ENCODE results near the gene ZNF507.

The ZNF507 gene

DNA sequence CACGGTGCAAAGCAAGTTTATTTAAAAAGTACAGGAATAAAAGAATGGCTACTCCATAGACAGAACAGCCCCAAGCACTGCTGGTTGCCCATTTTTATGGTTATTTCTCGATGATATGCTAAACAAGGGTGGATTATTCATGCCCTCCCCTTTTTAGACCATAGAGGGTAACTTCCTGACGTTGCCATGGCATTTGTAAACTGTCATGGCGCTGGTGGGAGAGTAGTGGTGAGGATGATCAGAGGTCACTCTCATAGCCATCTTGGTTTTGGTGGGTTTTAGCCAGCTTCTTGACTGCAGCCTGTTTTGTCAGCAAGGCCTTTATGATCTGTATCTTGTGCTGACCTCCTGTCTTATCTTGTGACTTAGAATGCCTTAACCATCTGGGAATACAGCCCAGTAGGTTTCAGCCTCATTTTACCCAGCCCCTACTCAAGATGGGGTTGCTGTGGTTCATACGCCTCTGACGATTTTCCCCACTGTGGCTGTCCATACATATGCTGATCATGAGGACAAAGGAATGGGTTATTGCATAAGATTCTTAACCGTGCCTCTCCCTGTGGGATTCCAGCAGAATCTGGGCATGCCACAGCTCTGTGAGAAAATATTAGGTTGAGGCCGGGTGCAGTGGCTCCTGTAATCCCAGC lies 36.9 kb upstream of the ZNF507 start:
- TF ChIP-seq CSRNP3 (CRISPR knock-in tag; IDR thresholded peaks at IDR 0.05) (no peak), ZC3H10 (CRISPR knock-in tag; IDR thresholded peaks at IDR 0.05) (no peak), ZFP30 (CRISPR knock-in tag; IDR thresholded peaks at IDR 0.05) (no peak), ZNF70 (CRISPR knock-in tag; IDR thresholded peaks at IDR 0.05) (no peak), TOX (CRISPR knock-in tag; IDR thresholded peaks at IDR 0.05; ENCODE audit: borderline replicate concordance) (no peak), OSR1 (CRISPR knock-in tag; IDR thresholded peaks at IDR 0.05) (no peak), SNAI2 (CRISPR knock-in tag; IDR thresholded peaks at IDR 0.05) (no peak), GLIS3 (CRISPR knock-in tag; IDR thresholded peaks at IDR 0.05) (no peak), RARB (CRISPR knock-in tag; IDR thresholded peaks at IDR 0.05) (no peak), ZNF565 (CRISPR knock-in tag; conservative IDR thresholded peaks at IDR 0.05; ENCODE audit: low read depth) (no peak), BACH2 (CRISPR knock-in tag; IDR thresholded peaks at IDR 0.05; ENCODE audit: borderline replicate concordance) (no peak), ISL1 (CRISPR knock-in tag; IDR thresholded peaks at IDR 0.05) (no peak), PPARA (CRISPR knock-in tag; IDR thresholded peaks at IDR 0.05; ENCODE audit: borderline replicate concordance) (no peak), ZFP3 (CRISPR knock-in tag; IDR thresholded peaks at IDR 0.05) (no peak), TCF4 (CRISPR knock-in tag; IDR thresholded peaks at IDR 0.05; ENCODE audit: borderline replicate concordance) (no peak)
- TF ChIP-seq, protein P1, sequence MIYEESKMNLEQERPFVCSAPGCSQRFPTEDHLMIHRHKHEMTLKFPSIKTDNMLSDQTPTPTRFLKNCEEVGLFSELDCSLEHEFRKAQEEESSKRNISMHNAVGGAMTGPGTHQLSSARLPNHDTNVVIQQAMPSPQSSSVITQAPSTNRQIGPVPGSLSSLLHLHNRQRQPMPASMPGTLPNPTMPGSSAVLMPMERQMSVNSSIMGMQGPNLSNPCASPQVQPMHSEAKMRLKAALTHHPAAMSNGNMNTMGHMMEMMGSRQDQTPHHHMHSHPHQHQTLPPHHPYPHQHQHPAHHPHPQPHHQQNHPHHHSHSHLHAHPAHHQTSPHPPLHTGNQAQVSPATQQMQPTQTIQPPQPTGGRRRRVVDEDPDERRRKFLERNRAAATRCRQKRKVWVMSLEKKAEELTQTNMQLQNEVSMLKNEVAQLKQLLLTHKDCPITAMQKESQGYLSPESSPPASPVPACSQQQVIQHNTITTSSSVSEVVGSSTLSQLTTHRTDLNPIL (CRISPR knock-in tag; IDR thresholded peaks at IDR 0.05; ENCODE audit: low read depth) = no peak
- TF ChIP-seq, protein P2, sequence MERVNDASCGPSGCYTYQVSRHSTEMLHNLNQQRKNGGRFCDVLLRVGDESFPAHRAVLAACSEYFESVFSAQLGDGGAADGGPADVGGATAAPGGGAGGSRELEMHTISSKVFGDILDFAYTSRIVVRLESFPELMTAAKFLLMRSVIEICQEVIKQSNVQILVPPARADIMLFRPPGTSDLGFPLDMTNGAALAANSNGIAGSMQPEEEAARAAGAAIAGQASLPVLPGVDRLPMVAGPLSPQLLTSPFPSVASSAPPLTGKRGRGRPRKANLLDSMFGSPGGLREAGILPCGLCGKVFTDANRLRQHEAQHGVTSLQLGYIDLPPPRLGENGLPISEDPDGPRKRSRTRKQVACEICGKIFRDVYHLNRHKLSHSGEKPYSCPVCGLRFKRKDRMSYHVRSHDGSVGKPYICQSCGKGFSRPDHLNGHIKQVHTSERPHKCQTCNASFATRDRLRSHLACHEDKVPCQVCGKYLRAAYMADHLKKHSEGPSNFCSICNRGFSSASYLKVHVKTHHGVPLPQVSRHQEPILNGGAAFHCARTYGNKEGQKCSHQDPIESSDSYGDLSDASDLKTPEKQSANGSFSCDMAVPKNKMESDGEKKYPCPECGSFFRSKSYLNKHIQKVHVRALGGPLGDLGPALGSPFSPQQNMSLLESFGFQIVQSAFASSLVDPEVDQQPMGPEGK (CRISPR knock-in tag; IDR thresholded peaks at IDR 0.05; ENCODE audit: borderline replicate concordance) = no peak
- TF ChIP-seq, protein P3, sequence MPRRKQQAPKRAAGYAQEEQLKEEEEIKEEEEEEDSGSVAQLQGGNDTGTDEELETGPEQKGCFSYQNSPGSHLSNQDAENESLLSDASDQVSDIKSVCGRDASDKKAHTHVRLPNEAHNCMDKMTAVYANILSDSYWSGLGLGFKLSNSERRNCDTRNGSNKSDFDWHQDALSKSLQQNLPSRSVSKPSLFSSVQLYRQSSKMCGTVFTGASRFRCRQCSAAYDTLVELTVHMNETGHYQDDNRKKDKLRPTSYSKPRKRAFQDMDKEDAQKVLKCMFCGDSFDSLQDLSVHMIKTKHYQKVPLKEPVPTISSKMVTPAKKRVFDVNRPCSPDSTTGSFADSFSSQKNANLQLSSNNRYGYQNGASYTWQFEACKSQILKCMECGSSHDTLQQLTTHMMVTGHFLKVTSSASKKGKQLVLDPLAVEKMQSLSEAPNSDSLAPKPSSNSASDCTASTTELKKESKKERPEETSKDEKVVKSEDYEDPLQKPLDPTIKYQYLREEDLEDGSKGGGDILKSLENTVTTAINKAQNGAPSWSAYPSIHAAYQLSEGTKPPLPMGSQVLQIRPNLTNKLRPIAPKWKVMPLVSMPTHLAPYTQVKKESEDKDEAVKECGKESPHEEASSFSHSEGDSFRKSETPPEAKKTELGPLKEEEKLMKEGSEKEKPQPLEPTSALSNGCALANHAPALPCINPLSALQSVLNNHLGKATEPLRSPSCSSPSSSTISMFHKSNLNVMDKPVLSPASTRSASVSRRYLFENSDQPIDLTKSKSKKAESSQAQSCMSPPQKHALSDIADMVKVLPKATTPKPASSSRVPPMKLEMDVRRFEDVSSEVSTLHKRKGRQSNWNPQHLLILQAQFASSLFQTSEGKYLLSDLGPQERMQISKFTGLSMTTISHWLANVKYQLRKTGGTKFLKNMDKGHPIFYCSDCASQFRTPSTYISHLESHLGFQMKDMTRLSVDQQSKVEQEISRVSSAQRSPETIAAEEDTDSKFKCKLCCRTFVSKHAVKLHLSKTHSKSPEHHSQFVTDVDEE (CRISPR knock-in tag; IDR thresholded peaks at IDR 0.05) = no peak
- no peak for ATAC-seq

DNA sequence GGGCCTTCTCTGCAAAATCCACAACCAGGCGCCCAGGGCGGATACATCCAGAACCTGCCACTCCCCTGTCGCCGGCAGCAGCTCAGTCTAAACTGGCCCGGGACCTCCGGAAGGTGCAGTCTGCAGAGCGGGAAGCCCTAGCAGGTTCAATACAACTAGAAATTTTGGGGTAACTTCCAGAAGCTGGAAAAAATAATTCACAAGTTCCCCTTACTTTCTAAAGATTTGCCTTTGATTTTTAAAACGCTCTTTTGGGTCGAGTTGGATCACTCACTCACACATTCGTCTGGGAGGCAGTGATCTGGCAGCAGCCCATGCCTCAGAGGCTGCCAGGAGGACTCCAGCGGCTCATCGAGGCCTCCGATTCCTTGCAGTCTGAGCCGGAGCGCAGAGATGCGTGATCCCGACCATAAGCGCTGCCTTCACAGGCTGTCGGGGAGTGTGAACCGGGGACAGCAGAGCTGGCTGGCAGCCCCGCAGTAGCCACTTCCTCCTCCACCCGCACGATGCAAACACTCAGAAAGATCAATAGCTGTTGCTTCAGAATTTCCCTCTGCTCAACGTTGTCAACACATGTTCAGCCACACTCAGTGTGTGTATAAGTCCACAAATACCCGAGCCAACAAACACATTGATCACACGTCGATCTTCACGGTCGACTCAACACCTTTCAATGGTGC lies 35.6 kb upstream of the ZNF507 start:
- ATAC-seq = no peak
- TF ChIP-seq SNAI2 (CRISPR knock-in tag; IDR thresholded peaks at IDR 0.05) = no peak

DNA sequence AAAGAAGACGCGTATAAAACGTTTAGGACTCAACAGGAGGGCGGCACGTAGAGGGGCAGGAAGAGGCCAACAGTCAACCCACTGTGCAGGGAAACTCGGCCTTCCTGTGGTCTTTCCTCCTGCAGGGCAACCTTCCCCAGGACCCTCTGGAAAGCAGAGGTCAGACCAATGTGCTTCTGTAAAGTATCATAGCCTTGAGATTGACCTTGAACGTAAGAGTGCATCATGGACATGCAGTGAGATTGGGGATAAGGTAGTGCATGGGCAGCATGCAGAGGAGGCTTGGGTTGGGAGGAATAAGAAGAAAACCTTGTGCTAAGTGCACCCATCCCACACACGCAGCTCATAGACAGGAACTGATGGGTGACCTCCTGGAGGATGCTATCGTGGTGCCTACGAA lies 34.0 kb upstream of the ZNF507 start:
- no peak for TF ChIP-seq SNAI2 (CRISPR knock-in tag; IDR thresholded peaks at IDR 0.05)
- no peak for ATAC-seq

GRCh38 chr19:32313569-32314265 lies 31.7 kb upstream of the ZNF507 start:
- ATAC-seq = no peak
- no peak for TF ChIP-seq BACH2 (CRISPR knock-in tag; IDR thresholded peaks at IDR 0.05; ENCODE audit: borderline replicate concordance)
- no peak for TF ChIP-seq CSDC2 (CRISPR knock-in tag; IDR thresholded peaks at IDR 0.05)
- TF ChIP-seq, protein P4, sequence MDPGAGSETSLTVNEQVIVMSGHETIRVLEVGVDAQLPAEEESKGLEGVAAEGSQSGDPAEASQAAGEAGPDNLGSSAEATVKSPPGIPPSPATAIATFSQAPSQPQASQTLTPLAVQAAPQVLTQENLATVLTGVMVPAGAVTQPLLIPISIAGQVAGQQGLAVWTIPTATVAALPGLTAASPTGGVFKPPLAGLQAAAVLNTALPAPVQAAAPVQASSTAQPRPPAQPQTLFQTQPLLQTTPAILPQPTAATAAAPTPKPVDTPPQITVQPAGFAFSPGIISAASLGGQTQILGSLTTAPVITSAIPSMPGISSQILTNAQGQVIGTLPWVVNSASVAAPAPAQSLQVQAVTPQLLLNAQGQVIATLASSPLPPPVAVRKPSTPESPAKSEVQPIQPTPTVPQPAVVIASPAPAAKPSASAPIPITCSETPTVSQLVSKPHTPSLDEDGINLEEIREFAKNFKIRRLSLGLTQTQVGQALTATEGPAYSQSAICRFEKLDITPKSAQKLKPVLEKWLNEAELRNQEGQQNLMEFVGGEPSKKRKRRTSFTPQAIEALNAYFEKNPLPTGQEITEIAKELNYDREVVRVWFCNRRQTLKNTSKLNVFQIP (CRISPR knock-in tag; IDR thresholded peaks at IDR 0.05; ENCODE audit: borderline replicate concordance, low read depth) = no peak
- no peak for TF ChIP-seq SNAI2 (CRISPR knock-in tag; IDR thresholded peaks at IDR 0.05)
- TF ChIP-seq ZFP3 (CRISPR knock-in tag; IDR thresholded peaks at IDR 0.05) = no peak
- no peak for TF ChIP-seq TOX (CRISPR knock-in tag; IDR thresholded peaks at IDR 0.05; ENCODE audit: borderline replicate concordance)
- TF ChIP-seq TCF4 (CRISPR knock-in tag; IDR thresholded peaks at IDR 0.05; ENCODE audit: borderline replicate concordance) = no peak
- TF ChIP-seq RARB (CRISPR knock-in tag; IDR thresholded peaks at IDR 0.05) = no peak
- no peak for TF ChIP-seq CSRNP3 (CRISPR knock-in tag; IDR thresholded peaks at IDR 0.05)
- no peak for TF ChIP-seq OSR1 (CRISPR knock-in tag; IDR thresholded peaks at IDR 0.05)
- no peak for TF ChIP-seq ZNF70 (CRISPR knock-in tag; IDR thresholded peaks at IDR 0.05)
- no peak for TF ChIP-seq PPARA (CRISPR knock-in tag; IDR thresholded peaks at IDR 0.05; ENCODE audit: borderline replicate concordance)
- no peak for TF ChIP-seq ZFP30 (CRISPR knock-in tag; IDR thresholded peaks at IDR 0.05)
- no peak for TF ChIP-seq ARNTL (CRISPR knock-in tag; IDR thresholded peaks at IDR 0.05; ENCODE audit: borderline replicate concordance, low read depth)

Data from SK-N-SH treated with all-trans-retinoic acid at 6 μM for 48 hours (cell line).